ENCODE measurements around the gene LITAF.

The LITAF gene

DNA sequence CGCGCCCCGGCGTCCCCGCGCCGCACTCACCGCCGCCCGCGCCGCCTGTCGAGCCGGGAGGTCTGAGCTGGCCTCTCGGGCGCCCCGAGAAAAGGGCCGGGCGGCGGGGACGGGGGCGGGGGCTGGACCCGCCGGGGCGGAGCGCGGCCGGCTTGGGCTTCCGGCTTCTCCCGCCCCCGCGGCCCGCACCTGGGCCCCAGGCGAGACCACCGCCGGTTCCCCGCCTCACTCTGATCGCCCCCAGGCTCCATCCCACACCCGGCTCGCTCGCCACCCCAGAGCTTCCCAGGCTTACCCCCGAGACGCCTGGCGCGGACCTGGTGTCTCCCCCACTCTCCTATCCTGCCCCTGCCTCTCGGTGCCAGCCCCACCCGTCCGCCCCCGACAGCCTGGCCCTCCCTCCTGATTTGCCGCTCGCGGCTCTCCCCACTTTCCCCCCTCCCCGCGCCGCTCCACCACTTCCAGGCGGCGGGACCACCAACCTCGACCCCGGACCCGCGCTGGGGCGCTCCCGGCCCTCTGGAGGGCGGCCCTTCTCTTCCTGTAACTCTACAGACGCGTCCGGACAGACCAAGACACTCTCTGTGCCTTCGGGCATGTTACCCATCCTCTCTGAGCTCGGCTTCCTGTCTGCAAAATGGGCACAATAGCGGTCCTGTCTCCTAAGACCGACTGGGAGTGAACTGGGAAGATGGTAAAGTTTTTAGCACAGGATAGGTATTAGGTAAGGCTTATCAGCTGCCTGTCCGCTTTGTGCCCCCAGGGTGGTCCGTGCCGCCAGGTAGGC, at the start of gene LITAF:
LITAF (minus strand) TSS at position 64 of the 787 bp plus-strand sequence. CDS start 30,189 bp downstream, outside the sequence.
- no peaks in the 10 kb centered on the region for H3K9me2 ChIP-seq (replicated peaks; ENCODE audit: low read depth, low read length)
- no peaks in the 10 kb centered on the region for H3K36me3 ChIP-seq (ENCODE audit: insufficient read depth, low read length)
- TF ChIP-seq CTCF (conservative IDR thresholded peaks at IDR 0.05; ENCODE audit: low read length) (no peak), EZH2phosphoT487 (IDR thresholded peaks at IDR 0.05; ENCODE audit: borderline replicate concordance) (no peak)
- peak within 1 kb of the TSS; percentile 67 for H3K9ac ChIP-seq (ENCODE audit: low read depth, low read length, poor library complexity, severe bottlenecking)
- H3K79me2 ChIP-seq (ENCODE audit: insufficient read depth, low read length): peaks cover 22% of the 10 kb centered on the region
- peak within 1 kb of the TSS; percentile 81 for H2AFZ ChIP-seq (ENCODE audit: low read length)
- H3F3A ChIP-seq (ENCODE audit: low read depth): no peaks in the 10 kb centered on the region
- no peaks in the 10 kb centered on the region for H3K27me3 ChIP-seq (ENCODE audit: insufficient read depth, low read length, poor library complexity, severe bottlenecking)
- H3K4me1 ChIP-seq (ENCODE audit: insufficient read depth, low read length, poor library complexity, severe bottlenecking): peaks cover 37% of the 10 kb centered on the region
- peak within 1 kb of the TSS; percentile 75 for H3K4me2 ChIP-seq (ENCODE audit: low read depth, low read length, poor library complexity, severe bottlenecking)
- peak within 1 kb of the TSS; percentile 78 for H3K4me3 ChIP-seq (ENCODE audit: low read length, poor library complexity, severe bottlenecking)
- H3K9me3 ChIP-seq (ENCODE audit: insufficient read depth, low read depth, low read length): no peaks in the 10 kb centered on the region
- H4K20me1 ChIP-seq (ENCODE audit: insufficient read depth, low read length, poor library complexity, severe bottlenecking): no peaks in the 10 kb centered on the region

DNA sequence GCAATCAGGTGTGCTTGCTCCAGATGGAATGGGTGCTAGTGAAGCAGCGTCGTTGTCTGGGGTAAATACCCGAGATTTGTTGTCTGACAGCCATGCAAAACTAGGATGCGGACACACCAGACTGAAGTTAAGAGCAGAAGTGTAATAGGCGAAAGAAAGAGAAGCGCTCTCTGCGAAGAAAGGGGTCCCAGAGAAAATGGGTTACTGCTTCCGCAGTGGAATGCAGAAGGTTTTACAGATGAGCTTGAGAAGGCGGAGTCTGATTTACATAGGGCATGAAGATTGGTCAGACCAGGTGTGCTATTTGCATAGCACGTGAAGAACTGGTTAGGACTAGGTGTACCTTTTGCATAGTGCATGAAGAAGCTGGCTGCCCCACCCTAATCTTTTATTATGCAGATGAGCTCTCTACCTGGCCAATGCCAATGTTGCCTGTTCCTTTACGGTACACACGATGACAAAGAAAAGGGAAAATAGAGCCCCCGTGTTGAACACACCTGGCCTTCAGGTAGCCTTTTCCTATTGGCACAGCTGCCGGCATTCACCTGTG, 49.5 kb upstream of the LITAF start:
- no peak overlapping the region for H3K4me3 ChIP-seq (ENCODE audit: low read length, poor library complexity, severe bottlenecking)
- H3K9me2 ChIP-seq (replicated peaks; ENCODE audit: low read depth, low read length): no peaks in the 10 kb centered on the region
- no peaks in the 10 kb centered on the region for H4K20me1 ChIP-seq (ENCODE audit: insufficient read depth, low read length, poor library complexity, severe bottlenecking)
- H3K4me2 ChIP-seq (ENCODE audit: low read depth, low read length, poor library complexity, severe bottlenecking): no peak overlapping the region
- H3K36me3 ChIP-seq (ENCODE audit: insufficient read depth, low read length): no peaks in the 10 kb centered on the region
- H3K4me1 ChIP-seq (ENCODE audit: insufficient read depth, low read length, poor library complexity, severe bottlenecking): no peaks in the 10 kb centered on the region
- no peak overlapping the region for H3K9ac ChIP-seq (ENCODE audit: low read depth, low read length, poor library complexity, severe bottlenecking)
- no peak overlapping the region for H2AFZ ChIP-seq (ENCODE audit: low read length)
- H3F3A ChIP-seq (ENCODE audit: low read depth): no peaks in the 10 kb centered on the region
- no peak for TF ChIP-seq EZH2phosphoT487 (IDR thresholded peaks at IDR 0.05; ENCODE audit: borderline replicate concordance)
- TF ChIP-seq CTCF (conservative IDR thresholded peaks at IDR 0.05; ENCODE audit: low read length): no peak
- H3K27me3 ChIP-seq (ENCODE audit: insufficient read depth, low read length, poor library complexity, severe bottlenecking): no peaks in the 10 kb centered on the region
- H3K79me2 ChIP-seq (ENCODE audit: insufficient read depth, low read length): no peaks in the 10 kb centered on the region
- no peaks in the 10 kb centered on the region for H3K9me3 ChIP-seq (ENCODE audit: insufficient read depth, low read depth, low read length)

DNA sequence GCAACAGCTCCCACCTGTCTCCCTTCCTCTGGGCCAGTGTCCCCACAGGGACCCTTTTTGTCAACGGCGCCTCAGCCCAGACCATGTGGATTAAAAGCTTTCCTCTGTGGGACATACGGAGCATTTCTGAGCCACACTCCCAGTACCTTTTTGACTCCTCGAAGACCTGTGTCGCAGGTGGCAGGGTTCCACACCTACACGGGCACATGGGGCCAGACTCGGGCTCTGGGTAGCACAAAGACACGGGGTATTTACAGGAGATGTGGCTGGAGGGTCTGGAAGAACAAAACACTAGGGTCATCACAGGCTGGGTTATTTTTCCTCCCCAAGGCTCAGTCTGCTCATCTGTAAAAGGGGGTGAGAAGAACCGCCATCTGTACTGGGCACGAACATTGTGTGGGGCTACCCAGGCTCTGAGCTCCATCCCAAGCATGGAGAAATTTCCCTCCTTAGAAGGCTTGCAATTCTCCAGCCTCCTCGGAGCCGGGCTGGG, 49.0 kb upstream of the LITAF start:
- Histone ChIP-seq H3K9me2 (replicated peaks; ENCODE audit: low read depth, low read length) (no peaks in the 10 kb centered on the region), H3K27me3 (ENCODE audit: insufficient read depth, low read length, poor library complexity, severe bottlenecking) (no peaks in the 10 kb centered on the region), H3K9me3 (ENCODE audit: insufficient read depth, low read depth, low read length) (no peaks in the 10 kb centered on the region), H3K36me3 (ENCODE audit: insufficient read depth, low read length) (no peaks in the 10 kb centered on the region), H4K20me1 (ENCODE audit: insufficient read depth, low read length, poor library complexity, severe bottlenecking) (no peaks in the 10 kb centered on the region), H3F3A (ENCODE audit: low read depth) (no peaks in the 10 kb centered on the region), H3K4me2 (ENCODE audit: low read depth, low read length, poor library complexity, severe bottlenecking) (no peak overlapping the region), H3K79me2 (ENCODE audit: insufficient read depth, low read length) (no peaks in the 10 kb centered on the region), H2AFZ (ENCODE audit: low read length) (no peak overlapping the region), H3K9ac (ENCODE audit: low read depth, low read length, poor library complexity, severe bottlenecking) (no peak overlapping the region), H3K4me1 (ENCODE audit: insufficient read depth, low read length, poor library complexity, severe bottlenecking) (no peaks in the 10 kb centered on the region), H3K4me3 (ENCODE audit: low read length, poor library complexity, severe bottlenecking) (no peak overlapping the region)
- TF ChIP-seq CTCF (conservative IDR thresholded peaks at IDR 0.05; ENCODE audit: low read length): no peak
- no peak for TF ChIP-seq EZH2phosphoT487 (IDR thresholded peaks at IDR 0.05; ENCODE audit: borderline replicate concordance)

Measured in Loucy (cell line).